A172 (cell line): ENCODE measurements around the gene LRRC36. TPM values are rescaled to one million over a fixed set of nuclear protein-coding genes. Genes with fewer than 3 reads are reported as not detected.

ENCODE experiments used
- DNase-seq: peaks from one replicate; pipeline ENCODE4 v3.0.0-alpha.2; 2015; ENCODE audit warnings: low spot score
- total RNA-seq: library from RNA; depleted of rRNA; stranded (reverse); fragments of >200 nt; shearing (Covaris generic); gene quantifications from 2 replicates; pipeline ENCODE4 v1.2.3, GENCODE V29; 2014; rRNA removed

The LRRC36 gene
- total RNA-seq, 1 experiment from 2014 or later = not detected

GRCh38 chr16:67425061-67425460 lies 98.4 kb downstream of the LRRC36 start:
- no peak for DNase-seq

- no peak for DNase-seq
Measured at GRCh38 chr16:67425580-67425979, 99.0 kb downstream of the LRRC36 start.

- no peak for DNase-seq
Measured at GRCh38 chr16:67426022-67426421, 99.4 kb downstream of the LRRC36 start.

- no peak for DNase-seq
Measured at GRCh38 chr16:67426950-67427349, 100.3 kb downstream of the LRRC36 start.

DNA sequence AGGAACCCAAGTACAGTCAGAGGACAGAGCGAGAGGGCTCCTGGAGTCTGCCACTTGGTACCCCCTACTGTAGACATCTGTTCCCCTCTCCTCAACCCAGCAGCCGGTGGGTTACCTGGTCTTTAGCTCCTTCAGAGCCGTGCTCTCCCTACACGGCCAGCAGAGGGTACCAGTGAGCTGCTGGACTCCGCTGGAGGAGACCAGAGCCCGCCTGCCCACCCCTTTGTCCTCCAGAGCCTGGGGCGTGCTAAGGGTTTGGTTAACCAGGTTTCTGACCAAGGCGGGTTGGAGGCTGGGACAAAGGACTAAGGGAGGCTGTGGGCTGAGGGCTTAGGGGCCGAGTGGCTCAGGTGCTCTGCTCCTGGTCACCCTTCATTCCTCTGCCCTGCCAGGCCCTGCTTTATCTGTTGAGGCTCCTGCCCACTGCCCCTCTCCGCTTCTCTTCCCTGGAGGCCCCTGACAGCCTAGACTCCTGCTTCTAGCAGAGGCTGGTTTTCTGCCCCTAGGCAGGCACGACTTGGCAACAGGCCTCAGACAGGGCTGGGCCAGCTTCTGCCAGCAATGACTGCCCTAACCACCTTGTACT lies 101.6 kb downstream of the LRRC36 start:
- no peak for DNase-seq

DNA sequence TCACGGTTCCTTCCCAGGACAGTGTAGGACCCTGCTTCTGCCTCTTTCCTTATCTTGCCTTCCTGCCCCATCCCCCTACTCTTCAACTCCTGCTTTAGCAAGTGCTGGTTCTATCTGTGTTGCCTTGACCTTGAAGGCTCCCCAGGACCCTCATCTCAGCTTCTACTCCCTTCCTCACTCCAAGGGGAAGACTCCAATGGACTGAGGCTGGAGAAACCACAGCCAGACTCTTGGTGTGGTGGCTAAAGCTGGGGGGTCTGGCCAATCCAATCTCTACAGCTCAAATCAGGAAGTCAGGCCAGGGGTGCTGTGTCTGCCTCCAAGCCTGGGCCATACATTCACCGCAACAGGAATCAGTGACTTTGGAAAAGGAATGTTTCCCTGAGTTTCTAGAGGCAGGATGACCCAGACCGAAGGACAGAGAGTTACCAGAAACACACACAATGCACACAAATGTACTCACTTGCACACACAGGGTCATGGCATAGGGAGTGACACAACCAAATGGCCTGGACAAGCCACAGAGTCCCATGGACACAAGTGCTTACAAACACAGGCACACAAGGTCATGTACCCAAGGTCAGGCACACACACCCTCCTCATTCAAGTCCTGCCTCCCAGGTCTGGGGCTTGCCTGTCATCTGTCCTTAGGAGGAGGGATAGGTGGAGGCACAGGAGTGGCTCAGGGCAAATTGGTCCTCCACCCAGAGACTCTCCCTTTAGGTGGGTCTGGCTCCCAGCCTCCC lies 102.6 kb downstream of the LRRC36 start:
- no peak for DNase-seq

- DNase-seq = no peak
Measured at GRCh38 chr16:67429799-67430503, 103.3 kb downstream of the LRRC36 start.

DNA sequence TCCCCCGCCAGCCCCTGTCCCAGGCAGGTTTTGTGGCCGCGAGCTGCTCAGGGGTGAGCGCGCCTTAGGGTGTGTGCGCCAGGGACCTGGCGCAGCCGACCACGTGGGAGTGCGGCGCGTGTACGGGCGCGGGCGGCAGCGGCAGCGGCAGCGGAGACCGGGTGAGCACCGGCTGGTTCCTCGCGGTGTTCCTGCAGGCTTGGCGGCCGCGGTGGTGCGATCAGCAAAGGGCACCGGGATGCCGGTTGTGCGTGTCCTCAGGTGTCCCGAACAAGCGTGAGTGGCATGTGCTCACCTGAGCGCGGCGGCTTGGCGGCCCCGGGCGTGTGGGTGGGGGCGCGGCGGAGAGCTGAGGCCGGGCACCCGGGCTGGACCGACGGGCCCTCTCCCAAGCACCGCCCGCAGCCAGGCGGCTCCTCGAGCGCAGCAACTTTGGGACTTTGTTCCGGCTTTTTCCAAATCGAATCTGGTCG lies 103.9 kb downstream of the LRRC36 start:
- no peak for DNase-seq

DNA sequence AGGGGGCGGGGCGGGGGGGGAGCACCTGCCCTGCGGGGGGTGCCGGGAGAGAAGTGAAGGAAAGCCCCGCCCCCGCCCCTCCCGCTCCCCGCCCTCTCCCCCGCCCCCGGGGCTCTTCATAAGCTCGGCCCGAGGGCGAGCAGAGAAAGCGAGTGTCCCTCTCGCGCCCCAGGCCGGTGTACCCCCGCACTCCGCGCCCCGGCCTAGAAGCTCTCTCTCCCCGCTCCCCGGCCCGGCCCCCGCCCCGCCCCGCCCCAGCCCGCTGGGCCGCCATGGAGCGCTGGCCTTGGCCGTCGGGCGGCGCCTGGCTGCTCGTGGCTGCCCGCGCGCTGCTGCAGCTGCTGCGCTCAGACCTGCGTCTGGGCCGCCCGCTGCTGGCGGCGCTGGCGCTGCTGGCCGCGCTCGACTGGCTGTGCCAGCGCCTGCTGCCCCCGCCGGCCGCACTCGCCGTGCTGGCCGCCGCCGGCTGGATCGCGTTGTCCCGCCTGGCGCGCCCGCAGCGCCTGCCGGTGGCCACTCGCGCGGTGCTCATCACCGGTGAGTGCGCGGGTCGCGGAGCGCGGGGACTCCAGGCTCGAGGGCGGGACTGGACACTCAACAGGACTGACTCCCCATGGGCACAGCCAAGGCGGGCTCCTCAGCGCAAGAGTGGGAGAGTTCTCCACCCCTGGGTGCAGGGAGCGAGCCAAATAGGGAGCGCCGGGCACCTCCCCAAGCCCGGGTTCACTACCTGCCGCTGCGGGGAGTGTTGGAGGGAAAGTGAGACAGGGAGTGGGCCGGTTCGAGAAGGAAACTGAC lies 104.6 kb downstream of the LRRC36 start, which contains the start of gene HSD11B2:
Gene HSD11B2, plus strand, starts transcription at position 145 of the 798 bp plus-strand sequence. Its CDS starts 128 bp downstream, at position 273.
- no peak for DNase-seq

- no peak for DNase-seq
Measured at GRCh38 chr16:67431775-67432505, 105.3 kb downstream of the LRRC36 start.

DNA sequence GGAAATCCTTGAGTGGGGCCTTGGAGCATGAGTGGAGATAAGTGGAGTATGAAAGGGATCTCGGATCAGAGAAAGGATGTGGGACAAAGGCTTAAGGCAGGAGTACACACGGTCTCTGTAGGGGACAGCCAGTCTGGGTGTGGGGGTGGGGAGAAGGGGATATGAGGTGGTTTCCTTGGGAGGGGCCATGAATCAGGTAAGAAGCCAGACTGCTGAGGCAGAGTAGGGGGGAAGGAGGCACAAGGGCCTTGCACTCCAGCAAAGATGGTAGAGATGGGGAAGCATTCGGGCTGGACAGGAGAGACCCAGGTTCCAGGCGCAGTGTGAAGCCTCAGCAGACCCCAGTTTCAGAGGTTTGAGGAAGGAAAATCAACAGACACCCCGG lies 105.9 kb downstream of the LRRC36 start:
- no peak for DNase-seq

- DNase-seq = no peak
Measured at GRCh38 chr16:67433131-67433719, 106.6 kb downstream of the LRRC36 start.

Other genes with a start within 250 kb of the LRRC36 start
- 21.7 and 26.4 TPM in 2 replicates for gene PHAF1, start 216.9 kb upstream of the LRRC36 start, total RNA-seq
- 63.0 and 65.1 TPM in 2 replicates for gene B3GNT9, start 175.8 kb upstream of the LRRC36 start, total RNA-seq
- gene TRADD, start 166.9 kb upstream of the LRRC36 start, total RNA-seq = 28.9 and 36.1 TPM in 2 replicates
- gene FBXL8, start 166.9 kb upstream of the LRRC36 start, total RNA-seq = 7.3 and 9.0 TPM in 2 replicates
- 5.8 and 10.9 TPM in 2 replicates for gene HSF4, start 162.1 kb upstream of the LRRC36 start, total RNA-seq
- gene NOL3, start 156.3 kb upstream of the LRRC36 start, total RNA-seq = 11.2 and 19.6 TPM in 2 replicates
- gene MATCAP1, start 142.9 kb upstream of the LRRC36 start, total RNA-seq = 15.6 and 17.5 TPM in 2 replicates
- 0.12 and 0.50 TPM in 2 replicates for gene EXOC3L1, start 136.7 kb upstream of the LRRC36 start, total RNA-seq
- 99.6 and 115 TPM in 2 replicates for gene E2F4, start 134.7 kb upstream of the LRRC36 start, total RNA-seq
- gene ELMO3, start 127.7 kb upstream of the LRRC36 start, total RNA-seq = 0.24 and 0.48 TPM in 2 replicates
- gene TMEM208, start 99.7 kb upstream of the LRRC36 start, total RNA-seq = 48.0 and 59.4 TPM in 2 replicates
- 10.3 and 13.2 TPM in 2 replicates for gene FHOD1, start 79.3 kb upstream of the LRRC36 start, total RNA-seq
- 0.03 and 0.29 TPM in 2 replicates for gene SLC9A5, start 77.8 kb upstream of the LRRC36 start, total RNA-seq
- 0.14 TPM in 1 of 2 replicates, not detected in the other for gene PLEKHG4, start 47.3 kb upstream of the LRRC36 start, total RNA-seq
- not detected in 2 replicates for gene KCTD19, start 74 bp upstream of the LRRC36 start, total RNA-seq
- 0.31 TPM in 1 of 2 replicates, not detected in the other for gene TPPP3, start 66.7 kb downstream of the LRRC36 start, total RNA-seq
- gene ZDHHC1, start 89.7 kb downstream of the LRRC36 start, total RNA-seq = 18.2 and 24.3 TPM in 2 replicates
- 0.93 TPM in 1 of 2 replicates, not detected in the other for gene HSD11B2, start 104.3 kb downstream of the LRRC36 start, total RNA-seq
- 66.8 and 77.5 TPM in 2 replicates for gene ATP6V0D1, start 154.3 kb downstream of the LRRC36 start, total RNA-seq
- not detected in 2 replicates for gene AGRP, start 156.7 kb downstream of the LRRC36 start, total RNA-seq
- 21.6 and 31.6 TPM in 2 replicates for gene RIPOR1, start 202.0 kb downstream of the LRRC36 start, total RNA-seq
- gene CTCF, start 235.7 kb downstream of the LRRC36 start, total RNA-seq = 29.7 and 30.3 TPM in 2 replicates